ENCODE results near the gene SLC29A3. TPM values are rescaled to one million over a fixed set of nuclear protein-coding genes. Genes with fewer than 3 reads are reported as not detected.

The SLC29A3 gene
- total RNA-seq, 1 donor = 2.2 TPM

- H3K4me3 ChIP-seq (ENCODE audit: low read depth, low read length) = no peak overlapping the region
- no peak for DNase-seq (ENCODE audit: low read depth)
- TF ChIP-seq, protein P1, sequence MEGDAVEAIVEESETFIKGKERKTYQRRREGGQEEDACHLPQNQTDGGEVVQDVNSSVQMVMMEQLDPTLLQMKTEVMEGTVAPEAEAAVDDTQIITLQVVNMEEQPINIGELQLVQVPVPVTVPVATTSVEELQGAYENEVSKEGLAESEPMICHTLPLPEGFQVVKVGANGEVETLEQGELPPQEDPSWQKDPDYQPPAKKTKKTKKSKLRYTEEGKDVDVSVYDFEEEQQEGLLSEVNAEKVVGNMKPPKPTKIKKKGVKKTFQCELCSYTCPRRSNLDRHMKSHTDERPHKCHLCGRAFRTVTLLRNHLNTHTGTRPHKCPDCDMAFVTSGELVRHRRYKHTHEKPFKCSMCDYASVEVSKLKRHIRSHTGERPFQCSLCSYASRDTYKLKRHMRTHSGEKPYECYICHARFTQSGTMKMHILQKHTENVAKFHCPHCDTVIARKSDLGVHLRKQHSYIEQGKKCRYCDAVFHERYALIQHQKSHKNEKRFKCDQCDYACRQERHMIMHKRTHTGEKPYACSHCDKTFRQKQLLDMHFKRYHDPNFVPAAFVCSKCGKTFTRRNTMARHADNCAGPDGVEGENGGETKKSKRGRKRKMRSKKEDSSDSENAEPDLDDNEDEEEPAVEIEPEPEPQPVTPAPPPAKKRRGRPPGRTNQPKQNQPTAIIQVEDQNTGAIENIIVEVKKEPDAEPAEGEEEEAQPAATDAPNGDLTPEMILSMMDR (IDR thresholded peaks at IDR 0.05; ENCODE audit: insufficient read depth, low read depth, low read length) = no peak
Observed at GRCh38 chr10:71336632-71337031, 17.6 kb downstream of the SLC29A3 start.

- TF ChIP-seq, protein P1 (IDR thresholded peaks at IDR 0.05; ENCODE audit: insufficient read depth, low read depth, low read length) = no peak
- no peak for DNase-seq (ENCODE audit: low read depth)
- no peak overlapping the region for H3K4me3 ChIP-seq (ENCODE audit: low read depth, low read length)
Observed at GRCh38 chr10:71337219-71337701, 18.2 kb downstream of the SLC29A3 start.

GRCh38 chr10:71338728-71339495, 19.9 kb downstream of the SLC29A3 start:
- DNase-seq (ENCODE audit: low read depth) = no peak
- TF ChIP-seq, protein P1 (IDR thresholded peaks at IDR 0.05; ENCODE audit: insufficient read depth, low read depth, low read length) = no peak
- no peak overlapping the region for H3K4me3 ChIP-seq (ENCODE audit: low read depth, low read length)

DNA sequence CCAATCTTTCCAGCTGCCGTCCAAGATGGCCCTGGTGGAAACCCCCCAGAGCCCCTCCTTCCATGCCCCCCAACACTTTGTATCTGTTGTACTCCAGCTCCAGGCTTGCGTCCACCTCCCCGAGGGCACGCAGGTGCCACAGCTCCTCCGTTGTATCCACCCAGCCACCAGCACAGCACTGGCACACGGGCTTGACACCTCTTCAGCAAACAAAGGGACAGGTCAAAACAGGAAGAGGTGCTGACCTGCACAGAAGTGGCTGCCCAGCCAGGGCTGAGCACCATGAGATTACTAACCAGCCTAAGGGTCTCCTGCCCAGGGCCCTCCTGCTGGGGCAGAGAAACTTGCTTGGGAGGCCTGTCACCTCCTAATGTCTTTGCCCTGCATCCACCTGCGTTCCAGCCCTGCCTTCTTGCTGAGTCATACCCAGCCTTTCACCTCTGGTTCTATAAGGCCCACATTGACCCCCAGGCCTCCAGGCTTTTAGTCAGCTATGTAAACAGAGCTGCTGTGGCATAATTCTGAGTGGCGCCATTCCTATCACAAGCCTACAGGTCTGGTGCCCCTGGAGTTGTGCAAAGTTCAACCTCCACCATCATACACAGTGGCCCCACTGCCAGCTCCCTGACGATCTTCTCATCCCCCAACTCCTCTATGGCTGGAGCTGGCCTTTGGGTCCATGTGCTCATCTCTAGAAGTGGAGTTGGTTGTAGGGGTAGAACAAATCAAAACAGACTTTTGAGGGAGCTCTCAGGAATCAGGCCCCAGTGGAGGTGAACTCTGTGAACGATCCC, 20.9 kb downstream of the SLC29A3 start:
- TF ChIP-seq, protein P1 (IDR thresholded peaks at IDR 0.05; ENCODE audit: insufficient read depth, low read depth, low read length) = no peak
- H3K4me3 ChIP-seq (ENCODE audit: low read depth, low read length) = no peak overlapping the region
- no peak for DNase-seq (ENCODE audit: low read depth)

GRCh38 chr10:71342573-71343391, 23.7 kb downstream of the SLC29A3 start:
- no peak for DNase-seq (ENCODE audit: low read depth)
- H3K4me3 ChIP-seq (ENCODE audit: low read depth, low read length) = no peak overlapping the region
- TF ChIP-seq, protein P1 (IDR thresholded peaks at IDR 0.05; ENCODE audit: insufficient read depth, low read depth, low read length) = no peak

GRCh38 chr10:71343392-71343773, 24.3 kb downstream of the SLC29A3 start:
- TF ChIP-seq, protein P1 (IDR thresholded peaks at IDR 0.05; ENCODE audit: insufficient read depth, low read depth, low read length) = no peak
- DNase-seq (ENCODE audit: low read depth) = peak; percentile 55
- no peak overlapping the region for H3K4me3 ChIP-seq (ENCODE audit: low read depth, low read length)

Measured in fibroblast of villous mesenchyme (primary cell).